Activated naive CD4-positive, alpha-beta T cell treated with anti-CD3 and anti-CD28 coated beads, Interleukin-2, amount 10 ng/mL, durations not matched to agents 7 days and 5 days (primary cell): ENCODE measurements around the gene TBX18.

ENCODE experiments used
- CTCF ChIA-PET: fragments of 350-600 bp; sonication (Branson Sonifier 250); formaldehyde crosslinking; loops from one replicate; lab custom pipeline; 2021; ENCODE audit warnings: antibody characterized with exemption; lab: Charles Lee
- DNase-seq: peaks from one replicate; pipeline ENCODE4 v3.0.0-alpha.2; 2020
- H3K27ac Mint-ChIP-seq: one replicate; pipeline ENCODE4 v1.8.0; 2021; ENCODE audit warnings: mild to moderate bottlenecking, moderate library complexity, mixed read lengths
- H3K27me3 Mint-ChIP-seq: one replicate; pipeline ENCODE4 v1.8.0; 2021; ENCODE audit warnings: mild to moderate bottlenecking, mixed read lengths
- H3K36me3 Mint-ChIP-seq: one replicate; pipeline ENCODE4 v1.8.0; 2021; ENCODE audit warnings: mixed read lengths
- H3K4me1 Mint-ChIP-seq: one replicate; pipeline ENCODE4 v1.8.0; 2021; ENCODE audit warnings: mixed read lengths
- H3K4me3 Mint-ChIP-seq: one replicate; pipeline ENCODE4 v1.8.0; 2021; ENCODE audit warnings: mild to moderate bottlenecking, moderate library complexity, mixed read lengths
- H3K9me3 Mint-ChIP-seq: one replicate; pipeline ENCODE4 v1.8.0; 2021; ENCODE audit warnings: mixed read lengths

Gene TBX18

GRCh38 chr6:84749181-84749580 lies 15.2 kb downstream of the TBX18 start:
- H3K4me3 Mint-ChIP-seq, result no peak overlapping the region
- CTCF ChIA-PET, result no interaction called here

GRCh38 chr6:84748376-84748775 lies 16.0 kb downstream of the TBX18 start:
- no peaks in the 10 kb centered on the region for H3K36me3 Mint-ChIP-seq
- CTCF ChIA-PET, result no interaction called here
- H3K4me1 Mint-ChIP-seq, result no peaks in the 10 kb centered on the region
- no peaks in the 10 kb centered on the region for H3K27me3 Mint-ChIP-seq
- H3K9me3 Mint-ChIP-seq, result no peaks in the 10 kb centered on the region
- H3K27ac Mint-ChIP-seq, result no peak overlapping the region
- no peak for DNase-seq
- H3K4me3 Mint-ChIP-seq, result no peak overlapping the region

More at GRCh38 chr6:84749181-84749580, 15.2 kb downstream of the TBX18 start:
- H3K9me3 Mint-ChIP-seq, result no peaks in the 10 kb centered on the region
- H3K4me1 Mint-ChIP-seq, result no peaks in the 10 kb centered on the region
- no peak overlapping the region for H3K27ac Mint-ChIP-seq
- DNase-seq, result no peak
- no peaks in the 10 kb centered on the region for H3K36me3 Mint-ChIP-seq
- H3K27me3 Mint-ChIP-seq, result no peaks in the 10 kb centered on the region

DNA sequence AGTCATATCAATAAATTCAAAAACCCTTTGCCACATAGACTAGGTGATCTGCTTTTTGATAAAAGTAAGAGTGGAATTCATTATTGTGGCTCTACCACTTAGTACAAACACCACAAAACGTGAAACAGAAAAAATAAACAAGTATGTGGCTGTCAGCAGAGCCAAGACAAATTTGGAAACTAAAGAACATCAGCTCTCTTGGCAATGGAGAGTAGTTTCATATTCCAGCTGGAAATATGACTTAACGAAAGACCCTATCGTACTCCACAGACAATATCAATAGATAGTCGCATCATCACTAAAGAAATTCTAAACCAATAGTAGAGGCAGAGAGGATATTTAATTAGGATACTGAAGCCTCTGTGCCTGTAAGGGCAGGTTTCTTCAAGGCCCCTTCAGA lies 20.8 kb downstream of the TBX18 start:
- H3K4me3 Mint-ChIP-seq, result no peak overlapping the region
- H3K27me3 Mint-ChIP-seq, result no peaks in the 10 kb centered on the region
- CTCF ChIA-PET, result no interaction called here
- DNase-seq, result no peak
- H3K27ac Mint-ChIP-seq, result no peak overlapping the region
- no peaks in the 10 kb centered on the region for H3K9me3 Mint-ChIP-seq
- no peaks in the 10 kb centered on the region for H3K36me3 Mint-ChIP-seq
- no peaks in the 10 kb centered on the region for H3K4me1 Mint-ChIP-seq

- Mint-ChIP-seq H3K4me3 (no peak overlapping the region), H3K27ac (no peak overlapping the region), H3K4me1 (no peaks in the 10 kb centered on the region), H3K27me3 (no peaks in the 10 kb centered on the region), H3K9me3 (no peaks in the 10 kb centered on the region), H3K36me3 (no peaks in the 10 kb centered on the region)
- DNase-seq, result no peak
- CTCF ChIA-PET, result no interaction called here
Measured at GRCh38 chr6:84740385-84740784, 24.0 kb downstream of the TBX18 start.

DNA sequence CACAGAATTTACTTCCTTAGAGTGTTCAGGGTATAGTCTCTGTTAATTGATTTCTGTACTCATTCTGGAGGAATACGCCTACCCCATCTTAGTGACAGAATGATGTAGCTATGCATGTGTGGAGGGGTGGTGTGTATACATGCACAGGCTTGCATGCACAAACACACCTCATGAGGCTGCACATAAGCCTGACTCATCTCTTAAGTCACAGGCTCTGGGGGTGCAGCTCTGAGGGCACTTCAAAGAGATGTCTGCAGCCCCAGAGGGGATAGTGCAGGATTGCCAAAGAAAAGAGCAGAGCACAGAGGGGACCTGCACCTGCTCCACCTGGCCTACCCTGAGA lies 24.6 kb downstream of the TBX18 start:
- Mint-ChIP-seq H3K27ac (no peak overlapping the region), H3K4me3 (no peak overlapping the region), H3K9me3 (no peaks in the 10 kb centered on the region), H3K27me3 (no peaks in the 10 kb centered on the region), H3K4me1 (no peaks in the 10 kb centered on the region), H3K36me3 (no peaks in the 10 kb centered on the region)
- DNase-seq, result no peak
- CTCF ChIA-PET, result no interaction called here

DNA sequence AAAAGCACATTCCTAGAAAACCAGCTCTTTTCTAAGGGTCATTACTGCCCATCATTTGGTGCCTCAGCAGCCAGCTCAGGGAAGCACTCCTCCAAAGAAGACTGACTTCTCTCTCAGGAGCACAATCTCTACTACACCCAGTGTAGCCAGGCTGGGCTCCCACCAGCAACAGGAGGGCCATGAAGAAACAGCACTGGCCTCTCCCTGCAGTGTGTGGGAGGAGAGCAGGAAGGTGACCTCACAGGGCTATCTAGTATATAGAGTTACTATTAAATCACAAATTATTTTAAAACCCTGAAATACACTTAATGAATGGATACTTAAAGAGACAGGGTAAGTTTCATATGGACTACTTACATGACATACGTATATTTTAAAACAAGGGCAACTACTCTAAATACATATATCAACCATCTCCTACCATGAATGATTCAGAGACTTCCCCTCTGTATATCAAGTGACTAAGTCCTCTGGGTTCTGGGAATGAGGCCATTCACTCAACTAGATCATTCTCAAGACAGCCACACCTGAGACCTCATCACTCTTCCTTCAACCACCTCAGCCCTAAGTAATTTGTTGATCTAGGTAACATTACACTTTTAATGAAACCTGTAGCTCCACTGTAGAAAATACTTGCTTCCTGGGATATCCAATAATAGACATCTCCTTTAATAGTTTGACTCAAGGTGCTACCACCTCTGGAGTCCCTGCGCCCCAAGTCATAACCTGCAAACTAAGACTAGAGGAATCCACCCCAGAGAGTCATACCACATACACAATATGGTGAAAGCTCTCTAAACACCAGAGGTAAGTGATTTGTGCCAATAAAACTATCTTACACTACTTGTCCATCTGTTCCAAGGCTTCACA lies 25.2 kb downstream of the TBX18 start:
- H3K27me3 Mint-ChIP-seq, result no peaks in the 10 kb centered on the region
- H3K27ac Mint-ChIP-seq, result no peak overlapping the region
- H3K9me3 Mint-ChIP-seq, result no peaks in the 10 kb centered on the region
- H3K36me3 Mint-ChIP-seq, result no peaks in the 10 kb centered on the region
- no peak overlapping the region for H3K4me3 Mint-ChIP-seq
- CTCF ChIA-PET, result no interaction called here
- DNase-seq, result no peak
- no peaks in the 10 kb centered on the region for H3K4me1 Mint-ChIP-seq

- DNase-seq, result no peak
- CTCF ChIA-PET, result interaction anchor here (1.1 kb wide), 1 partner anchor 8 kb away, joined by 3 read pairs; no protein-coding TSS in a partner anchor
- H3K9me3 Mint-ChIP-seq, result no peaks in the 10 kb centered on the region
- no peak overlapping the region for H3K4me3 Mint-ChIP-seq
- no peak overlapping the region for H3K27ac Mint-ChIP-seq
- no peaks in the 10 kb centered on the region for H3K36me3 Mint-ChIP-seq
- H3K27me3 Mint-ChIP-seq, result no peaks in the 10 kb centered on the region
- H3K4me1 Mint-ChIP-seq, result no peaks in the 10 kb centered on the region
Measured at GRCh38 chr6:84733889-84734288, 30.5 kb downstream of the TBX18 start.

GRCh38 chr6:84731901-84732300 lies 32.5 kb downstream of the TBX18 start:
- Mint-ChIP-seq H3K27me3 (no peaks in the 10 kb centered on the region), H3K4me3 (no peak overlapping the region), H3K27ac (no peak overlapping the region), H3K9me3 (no peaks in the 10 kb centered on the region), H3K4me1 (no peaks in the 10 kb centered on the region), H3K36me3 (no peaks in the 10 kb centered on the region)
- CTCF ChIA-PET, result no interaction called here
- DNase-seq, result no peak

GRCh38 chr6:84731401-84731800 lies 33.0 kb downstream of the TBX18 start:
- Mint-ChIP-seq H3K36me3 (no peaks in the 10 kb centered on the region), H3K27ac (no peak overlapping the region), H3K4me1 (no peaks in the 10 kb centered on the region), H3K9me3 (no peaks in the 10 kb centered on the region), H3K27me3 (no peaks in the 10 kb centered on the region), H3K4me3 (no peak overlapping the region)
- no peak for DNase-seq
- CTCF ChIA-PET, result no interaction called here

- Mint-ChIP-seq H3K9me3 (no peaks in the 10 kb centered on the region), H3K36me3 (no peaks in the 10 kb centered on the region), H3K27ac (no peak overlapping the region), H3K4me1 (no peaks in the 10 kb centered on the region), H3K27me3 (no peaks in the 10 kb centered on the region), H3K4me3 (no peak overlapping the region)
- no peak for DNase-seq
- CTCF ChIA-PET, result no interaction called here
Measured at GRCh38 chr6:84728602-84729001, 35.8 kb downstream of the TBX18 start.

- Mint-ChIP-seq H3K9me3 (no peaks in the 10 kb centered on the region), H3K4me1 (no peaks in the 10 kb centered on the region), H3K27ac (no peak overlapping the region), H3K27me3 (no peaks in the 10 kb centered on the region), H3K36me3 (no peaks in the 10 kb centered on the region), H3K4me3 (no peak overlapping the region)
- DNase-seq, result no peak
- CTCF ChIA-PET, result no interaction called here
Measured at GRCh38 chr6:84719152-84719551, 45.2 kb downstream of the TBX18 start.

DNA sequence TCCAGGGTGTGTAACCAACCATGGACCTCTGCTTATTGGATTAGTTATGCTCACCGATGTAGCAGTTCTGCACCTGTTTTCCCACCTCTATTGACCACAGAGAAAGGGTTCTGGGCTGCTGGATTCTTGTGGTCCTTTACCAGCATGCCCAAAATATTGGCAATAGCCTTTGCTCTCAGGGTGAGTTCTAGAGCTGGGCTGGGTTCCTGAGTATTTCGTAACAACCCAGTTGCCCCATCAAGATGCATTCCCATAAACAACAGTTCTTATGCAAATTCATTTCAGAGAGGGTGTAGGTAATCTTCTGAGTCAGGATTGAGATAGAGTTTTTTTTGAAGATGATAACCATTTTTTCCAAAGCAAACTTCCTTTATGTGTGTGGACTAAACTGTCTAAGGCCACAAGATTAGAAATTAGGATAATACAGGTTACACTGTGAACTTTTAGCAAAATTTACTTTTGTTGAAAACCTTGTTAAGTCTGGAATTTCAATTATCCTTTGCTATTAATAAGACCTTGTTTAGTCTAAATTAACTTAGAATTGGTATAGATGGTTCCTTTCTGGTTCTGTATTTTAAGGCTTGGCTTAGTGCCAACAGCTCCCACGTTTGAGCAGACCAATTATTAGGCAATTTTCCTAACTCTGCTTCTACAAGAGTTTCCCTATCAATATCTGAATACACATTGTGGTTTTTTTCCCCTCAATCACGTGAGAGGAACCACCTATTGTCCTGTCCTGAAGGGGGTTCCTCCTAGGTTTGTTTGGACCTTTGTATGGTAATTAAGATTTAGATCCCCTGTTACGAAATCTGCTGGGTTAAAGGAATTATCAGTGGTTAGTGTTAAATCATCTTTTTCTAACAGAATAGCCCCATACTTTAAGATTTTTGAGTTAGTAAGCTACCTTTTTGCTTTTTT lies 46.1 kb downstream of the TBX18 start:
- H3K4me1 Mint-ChIP-seq, result no peaks in the 10 kb centered on the region
- no peak overlapping the region for H3K4me3 Mint-ChIP-seq
- CTCF ChIA-PET, result no interaction called here
- DNase-seq, result no peak
- no peaks in the 10 kb centered on the region for H3K36me3 Mint-ChIP-seq
- H3K27me3 Mint-ChIP-seq, result no peaks in the 10 kb centered on the region
- no peak overlapping the region for H3K27ac Mint-ChIP-seq
- no peaks in the 10 kb centered on the region for H3K9me3 Mint-ChIP-seq

DNA sequence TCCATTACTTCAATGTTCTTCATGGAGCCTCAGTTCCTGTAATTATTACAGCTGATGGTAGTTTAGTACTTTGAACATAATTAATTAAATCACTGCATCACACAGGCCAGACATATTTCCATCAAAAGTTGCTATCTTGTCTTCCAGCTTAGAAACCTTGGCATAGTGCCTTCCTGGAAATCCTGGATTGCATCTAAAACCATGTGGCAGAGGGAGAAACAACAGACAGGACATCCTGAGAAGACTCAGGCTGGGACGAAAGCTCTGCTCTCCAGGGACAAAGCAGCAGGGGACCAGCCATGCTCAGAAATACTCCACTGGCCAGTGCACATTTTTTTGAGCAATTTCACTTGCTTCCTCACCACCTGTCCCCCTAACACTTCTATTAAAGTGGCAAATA lies 55.3 kb downstream of the TBX18 start:
- Mint-ChIP-seq H3K27me3 (no peaks in the 10 kb centered on the region), H3K36me3 (no peaks in the 10 kb centered on the region), H3K4me1 (no peaks in the 10 kb centered on the region), H3K9me3 (peaks cover 1% of the 10 kb centered on the region), H3K27ac (no peak overlapping the region), H3K4me3 (no peak overlapping the region)
- no peak for DNase-seq
- CTCF ChIA-PET, result no interaction called here

- H3K4me3 Mint-ChIP-seq, result no peak overlapping the region
- peaks cover 2% of the 10 kb centered on the region for H3K9me3 Mint-ChIP-seq
- CTCF ChIA-PET, result no interaction called here
- H3K36me3 Mint-ChIP-seq, result no peaks in the 10 kb centered on the region
- no peaks in the 10 kb centered on the region for H3K4me1 Mint-ChIP-seq
- DNase-seq, result no peak
- no peak overlapping the region for H3K27ac Mint-ChIP-seq
- no peaks in the 10 kb centered on the region for H3K27me3 Mint-ChIP-seq
Measured at GRCh38 chr6:84707171-84707570, 57.2 kb downstream of the TBX18 start.

DNA sequence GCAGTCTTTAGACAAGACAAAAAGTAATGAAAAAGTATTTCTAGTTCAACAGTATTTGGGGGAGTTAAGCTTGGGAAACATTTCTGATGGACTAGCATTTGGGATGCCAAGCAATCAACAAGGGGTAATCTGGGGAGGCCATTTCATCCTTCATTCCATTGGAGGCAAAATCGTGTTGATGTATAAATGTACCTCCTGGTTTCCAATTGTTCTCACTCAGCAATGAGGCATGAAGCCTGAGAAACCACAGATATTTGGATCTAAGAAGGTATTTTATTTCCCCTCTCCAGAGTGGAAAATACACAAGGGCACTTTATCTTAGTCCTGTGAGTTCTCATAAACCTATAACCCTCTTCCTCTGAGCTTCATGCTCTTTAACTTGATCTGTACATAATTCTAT lies 68.2 kb downstream of the TBX18 start:
- no peak overlapping the region for H3K4me3 Mint-ChIP-seq
- no peak for DNase-seq
- no peak overlapping the region for H3K27ac Mint-ChIP-seq
- CTCF ChIA-PET, result no interaction called here
- peaks cover 3% of the 10 kb centered on the region for H3K9me3 Mint-ChIP-seq
- H3K36me3 Mint-ChIP-seq, result no peaks in the 10 kb centered on the region
- H3K27me3 Mint-ChIP-seq, result no peaks in the 10 kb centered on the region
- no peaks in the 10 kb centered on the region for H3K4me1 Mint-ChIP-seq
